K562 (cell line): ENCODE measurements around the gene OR4C6. TPM values are rescaled to one million over a fixed set of nuclear protein-coding genes. Genes with fewer than 3 reads are reported as not detected.

Experiments
- ATAC-seq: fragments of 200-7000 bp; cut with Tn5 transposase; 3 replicates; pipeline ENCODE4 v1.9.1; 2020; ENCODE audit warnings: moderate library complexity
- BruUV-seq: library from RNA; stranded (reverse); fragments of 400-500 nt; replicated peaks from 2 replicates; lab custom pipeline; 2021; lab: Mats Ljungman, UMichigan
- CTCF ChIA-PET: fragments of 300-600 bp; formaldehyde crosslinking; extraction: SDS; loops from one replicate; lab custom pipeline; 2021; ENCODE audit warnings: low intra/inter-chr PET ratio; lab: Yijun Ruan, JAX
- POLR2A ChIA-PET: fragments of 300-600, 350-650 bp; sonication (Branson Sonifier 250); formaldehyde crosslinking; extraction: SDS; loops from one replicate; lab custom pipeline; 2021; ENCODE audit warnings: antibody characterized with exemption, inconsistent platforms; lab: Yijun Ruan, JAX
- DNase-seq, 4 experiments: peaks; one replicate each; pipeline versions ENCODE4 v3.0.0 to v3.0.0-alpha.2; 2011 to 2018; ENCODE audit warnings: low spot score in 3 of 4, mixed read lengths in 3 of 4; ENCODE audit errors: extremely low read depth in 1 of 4
- FAIRE-seq: peaks from 2 replicates; lab custom pipeline; 2011; peaks lifted over from hg19 to GRCh38; lab: Jason Lieb, UNC
- H2AFZ ChIP-seq: 2 replicates; pipeline ENCODE4 v1.6.0; 2011; ENCODE audit warnings: low read depth, low read length, control low read depth, inconsistent platforms
- H3K27ac ChIP-seq: fragments of 200-600 bp; 3 replicates; pipeline ENCODE4 v1.8.0; 2011; ENCODE audit warnings: low read depth, mild to moderate bottlenecking, control low read depth, inconsistent platforms, low read length, moderate library complexity, mixed read lengths; ENCODE audit errors: extremely low read depth
- H3K27me3 ChIP-seq, 2 experiments: fragments of 300-600 bp in 1 of 2; 2 replicates in 1 of 2; 3 replicates in 1 of 2; pipeline versions ENCODE4 v1.6.0 to v1.8.0; 2011; ENCODE audit warnings: inconsistent platforms in 2 of 2, low read length in 2 of 2, mild to moderate bottlenecking in 1 of 2, mixed read lengths in 1 of 2, moderate library complexity in 1 of 2; ENCODE audit not compliant: control insufficient read depth in 2 of 2, insufficient read depth in 2 of 2
- H3K36me3 ChIP-seq: fragments of 300-600 bp; 3 replicates; pipeline ENCODE4 v1.8.0; 2011; ENCODE audit warnings: mild to moderate bottlenecking, low read length, inconsistent platforms; ENCODE audit not compliant: control insufficient read depth, insufficient read depth
- H3K4me1 ChIP-seq, 2 experiments: fragments of 200-600 bp in 1 of 2; replicated peaks in 1 of 2; 2 replicates in 1 of 2; 3 replicates in 1 of 2; pipeline versions ENCODE4 v1.5.1 to v1.8.0; 2011; ENCODE audit warnings: inconsistent platforms in 2 of 2, low read length in 2 of 2, mild to moderate bottlenecking in 1 of 2, mixed read lengths in 1 of 2, moderate library complexity in 1 of 2; ENCODE audit not compliant: control insufficient read depth in 2 of 2, insufficient read depth in 2 of 2
- H3K4me2 ChIP-seq: 2 replicates; pipeline ENCODE4 v1.6.1; 2011; ENCODE audit warnings: low read length, control low read depth, inconsistent platforms, mixed read lengths; ENCODE audit not compliant: insufficient read depth
- H3K4me3 ChIP-seq: fragments of 200-600 bp; sonication (generic), shearing (Covaris generic); 2 replicates; pipeline ENCODE4 v1.5.1; 2016; ENCODE audit warnings: control low read depth, inconsistent platforms
- H3K79me2 ChIP-seq: fragments of 200-600 bp; 3 replicates; pipeline ENCODE4 v1.8.0; 2011; ENCODE audit warnings: low read length, inconsistent platforms; ENCODE audit not compliant: control insufficient read depth, insufficient read depth
- H3K9ac ChIP-seq, 2 experiments: 2 replicates each; pipeline versions ENCODE4 v1.6.0 to v1.6.1; 2011; ENCODE audit warnings: low read depth in 2 of 2, low read length in 2 of 2, control low read depth in 1 of 2, inconsistent platforms in 1 of 2, mild to moderate bottlenecking in 1 of 2, mixed read lengths in 1 of 2; ENCODE audit not compliant: insufficient read depth in 1 of 2
- H3K9me1 ChIP-seq: one replicate; pipeline ENCODE4 v1.6.0; 2011; ENCODE audit warnings: inconsistent platforms, mild to moderate bottlenecking, low read length, moderate library complexity; ENCODE audit not compliant: control insufficient read depth, insufficient read depth
- H3K9me3 ChIP-seq: replicated peaks from 2 replicates; pipeline ENCODE4 v1.5.1; 2011; ENCODE audit warnings: low read depth, low read length, inconsistent platforms; ENCODE audit not compliant: control insufficient read depth, insufficient read depth
- H4K20me1 ChIP-seq: replicated peaks from 2 replicates; pipeline ENCODE4 v1.6.1; 2011; ENCODE audit warnings: low read length, inconsistent platforms, mixed read lengths; ENCODE audit not compliant: control insufficient read depth, insufficient read depth
- CBX3 ChIP-seq, 2 experiments: IDR thresholded peaks; 1 replicate in 1 of 2; 2 replicates in 1 of 2; pipeline ENCODE4 v1.6.1; 2012; ENCODE audit warnings: inconsistent platforms in 2 of 2, low read length in 2 of 2, borderline replicate concordance in 1 of 2, control low read depth in 1 of 2
- ETS2 ChIP-seq: IDR thresholded peaks from 2 replicates; pipeline ENCODE4 v1.6.1; 2016; ENCODE audit warnings: borderline replicate concordance, missing genetic modification characterization, mild to moderate bottlenecking, moderate library complexity, missing compliant biosample characterization; ENCODE audit not compliant: poor library complexity, severe bottlenecking
- FOXP1 ChIP-seq: sonication (generic); formaldehyde crosslinking; IDR thresholded peaks from 2 replicates; pipeline ENCODE4 v1.8.0; 2022; ENCODE audit warnings: mild to moderate bottlenecking, missing genetic modification reagents
- HNRNPH1 ChIP-seq: fragments of 200-400 bp; formaldehyde crosslinking; optimal IDR thresholded peaks from 2 replicates; pipeline ENCODE3; 2017; ENCODE audit warnings: low read depth, mild to moderate bottlenecking, low read length, moderate library complexity
- MCM5 ChIP-seq: fragments of 450-650 bp; IDR thresholded peaks from 2 replicates; pipeline ENCODE4 v1.6.1; 2016; ENCODE audit warnings: low read depth
- NCOR1 ChIP-seq: fragments of 450-650 bp; IDR thresholded peaks from 2 replicates; pipeline ENCODE4 v1.6.1; 2016; ENCODE audit warnings: mild to moderate bottlenecking, moderate library complexity
- NR2C1 ChIP-seq, 2 experiments: fragments of 450-650 bp; IDR thresholded peaks; 2 replicates each; pipeline ENCODE4 v1.6.1; 2017; ENCODE audit warnings: mild to moderate bottlenecking in 2 of 2, antibody characterized with exemption in 1 of 2, inconsistent platforms in 1 of 2, missing compliant biosample characterization in 1 of 2, missing genetic modification characterization in 1 of 2
- PURB ChIP-seq: sonication (generic); formaldehyde crosslinking; IDR thresholded peaks from 2 replicates; pipeline ENCODE4 v1.9.0; 2021; ENCODE audit warnings: low read depth, mild to moderate bottlenecking, missing genetic modification reagents
- SIX5 ChIP-seq, 2 experiments: IDR thresholded peaks; 2 replicates each; pipeline ENCODE4 v1.6.1; 2011; ENCODE audit warnings: low read length in 2 of 2, borderline replicate concordance in 1 of 2, low read depth in 1 of 2, mild to moderate bottlenecking in 1 of 2, moderate library complexity in 1 of 2; ENCODE audit not compliant: insufficient read depth in 1 of 2
- SMARCE1 ChIP-seq: fragments of 450-650 bp; IDR thresholded peaks from 2 replicates; pipeline ENCODE4 v1.7.1; 2016; ENCODE audit warnings: mild to moderate bottlenecking
- SNRNP70 ChIP-seq: fragments of 200-400 bp; formaldehyde crosslinking; optimal IDR thresholded peaks from 2 replicates; pipeline ENCODE3; 2017; ENCODE audit warnings: low read depth, low read length
- SPI1 ChIP-seq: IDR thresholded peaks from 2 replicates; pipeline ENCODE4 v1.6.1; 2011; ENCODE audit warnings: low read depth, low read length, control low read depth, borderline replicate concordance
- SRF ChIP-seq, 2 experiments: fragments of 250-450, 450-650 bp in 1 of 2; sonication (Bioruptor Pico) in 1 of 2; sonication (generic) in 1 of 2; formaldehyde crosslinking; IDR thresholded peaks; 2 replicates each; pipeline versions ENCODE4 v1.5.0 to v1.5.1; 2020 to 2022; ENCODE audit warnings: mild to moderate bottlenecking in 1 of 2, missing genetic modification reagents in 1 of 2
- ZNF133 ChIP-seq: fragments of 250-450 bp; sonication (Bioruptor Pico); IDR thresholded peaks from 2 replicates; pipeline ENCODE4 v1.4.0; 2020; ENCODE audit warnings: mild to moderate bottlenecking
- ZNF184 ChIP-seq: sonication (generic); formaldehyde crosslinking; IDR thresholded peaks from 2 replicates; pipeline ENCODE4 v1.5.0; 2020; ENCODE audit warnings: missing genetic modification reagents
- WGBS: fragments of 100-300 bp; shearing (Covaris generic); methylation state at CpG from one replicate; pipeline ENCODE4 v1.1.6; 2016; ENCODE audit warnings: low coverage, mixed read lengths; ENCODE audit not compliant: insufficient coverage; ENCODE audit errors: missing lambda C conversion rate; 5-methylcytosine and 5-hydroxymethylcytosine counted together
- in situ Hi-C: fragments of 300-500 bp; cut with MboI; formaldehyde crosslinking; loops from 4 replicates; pipeline ENCODE4 v1.15.0; 2018; ENCODE audit warnings: inconsistent platforms, mixed read lengths
- intact Hi-C: fragments of 100-400 bp; cut with micrococcal nuclease; formaldehyde crosslinking; loops from 2 replicates; pipeline ENCODE4 v1.14.2; 2022
- polyA plus RNA-seq, 8 experiments: library from polyadenylated mRNA; depleted of rRNA in 4 of 8; stranded (reverse) in 5 of 8; unstranded in 3 of 8; fragments of >200 nt; fragmentation: Nextera tagmentation in 2 of 8; fragmentation: Illumina TruSeq in 1 of 8; extraction: Ambion mirVana in 2 of 8; extraction: Trizol in 1 of 8; gene quantifications; 2 replicates each; pipeline versions ENCODE4 v1.2.1 to v1.2.3, GENCODE V29; 2011 to 2014; ENCODE audit warnings: inconsistent platforms in 1 of 8, missing spikeins in 1 of 8
- total RNA-seq, 7 experiments: library from RNA; depleted of rRNA in 6 of 7; stranded (reverse); fragments of >200 nt in 6 of 7; fragmentation: Illumina TruSeq in 2 of 7; extraction: Trizol in 2 of 7; gene quantifications; 2 replicates each; pipeline versions ENCODE4 v1.2.1 to v1.2.3, GENCODE V29; 2011 to 2021; ENCODE audit warnings: low replicate concordance in 1 of 7
- TF ChIP-seq, protein P1 (sequence below): fragments of 250-450 bp; sonication (Bioruptor Pico); IDR thresholded peaks from 2 replicates; pipeline ENCODE4 v1.4.0; 2020; ENCODE audit warnings: borderline replicate concordance
- TF ChIP-seq, protein P2 (sequence below): sonication (generic); formaldehyde crosslinking; IDR thresholded peaks from 2 replicates; pipeline ENCODE4 v1.8.0; 2022; ENCODE audit warnings: missing genetic modification reagents, mild to moderate bottlenecking, borderline replicate concordance

OR4C6 gene
- total and polyA plus RNA-seq, 9 of the 15 experiments (the other 6 are each of a cell fraction or from before 2014, with no cell fraction given), result not detected

DNA sequence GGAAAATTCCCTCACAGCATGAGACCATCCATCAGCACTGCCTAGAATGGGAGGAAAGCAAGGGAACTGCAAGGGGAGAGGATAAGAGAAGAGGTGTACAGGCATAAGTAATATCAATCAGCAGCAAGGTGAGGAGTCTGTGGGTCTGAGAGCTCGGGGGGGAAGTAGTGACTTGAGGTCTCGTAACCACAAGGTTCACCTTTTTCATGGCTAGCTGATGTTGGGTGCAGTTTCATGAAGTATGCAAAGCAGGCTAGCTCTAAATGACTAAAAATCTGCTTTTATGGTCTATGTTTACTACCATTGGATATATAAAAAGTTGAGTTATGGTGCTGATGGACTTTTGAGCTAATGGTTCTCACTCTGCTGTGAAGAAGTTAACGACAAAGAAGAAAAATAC lies 35.8 kb downstream of the OR4C6 start:
- H3K79me2 ChIP-seq, result no peaks in the 10 kb centered on the region
- H3K4me1 ChIP-seq, result no peaks in the 10 kb centered on the region
- no peak for TF ChIP-seq SIX5 (IDR thresholded peaks at IDR 0.05; ENCODE audit: borderline replicate concordance in 1 of 2, insufficient read depth in 1 of 2, low read depth in 1 of 2, low read length in 2 of 2)
- no peak for TF ChIP-seq FOXP1
- no peak for TF ChIP-seq NCOR1
- TF ChIP-seq HNRNPH1, result no peak
- no peak for TF ChIP-seq CBX3 (IDR thresholded peaks at IDR 0.05; ENCODE audit: borderline replicate concordance in 1 of 2, low read length in 2 of 2)
- TF ChIP-seq, protein P1, sequence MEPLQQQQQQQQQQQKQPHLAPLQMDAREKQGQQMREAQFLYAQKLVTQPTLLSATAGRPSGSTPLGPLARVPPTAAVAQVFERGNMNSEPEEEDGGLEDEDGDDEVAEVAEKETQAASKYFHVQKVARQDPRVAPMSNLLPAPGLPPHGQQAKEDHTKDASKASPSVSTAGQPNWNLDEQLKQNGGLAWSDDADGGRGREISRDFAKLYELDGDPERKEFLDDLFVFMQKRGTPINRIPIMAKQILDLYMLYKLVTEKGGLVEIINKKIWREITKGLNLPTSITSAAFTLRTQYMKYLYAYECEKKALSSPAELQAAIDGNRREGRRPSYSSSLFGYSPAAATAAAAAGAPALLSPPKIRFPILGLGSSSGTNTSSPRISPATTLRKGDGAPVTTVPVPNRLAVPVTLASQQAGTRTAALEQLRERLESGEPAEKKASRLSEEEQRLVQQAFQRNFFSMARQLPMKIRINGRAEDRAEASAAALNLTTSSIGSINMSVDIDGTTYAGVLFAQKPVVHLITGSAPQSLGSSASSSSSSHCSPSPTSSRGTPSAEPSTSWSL (CRISPR knock-in tag), result no peak
- TF ChIP-seq SNRNP70, result no peak
- TF ChIP-seq SPI1, result no peak
- no peak for TF ChIP-seq SMARCE1
- TF ChIP-seq ZNF133 (CRISPR knock-in tag), result no peak
- TF ChIP-seq PURB (CRISPR knock-in tag), result no peak
- no peak for TF ChIP-seq SRF (CRISPR knock-in tag; IDR thresholded peaks at IDR 0.05)
- TF ChIP-seq ZNF184 (CRISPR knock-in tag), result no peak
- TF ChIP-seq, protein P2, sequence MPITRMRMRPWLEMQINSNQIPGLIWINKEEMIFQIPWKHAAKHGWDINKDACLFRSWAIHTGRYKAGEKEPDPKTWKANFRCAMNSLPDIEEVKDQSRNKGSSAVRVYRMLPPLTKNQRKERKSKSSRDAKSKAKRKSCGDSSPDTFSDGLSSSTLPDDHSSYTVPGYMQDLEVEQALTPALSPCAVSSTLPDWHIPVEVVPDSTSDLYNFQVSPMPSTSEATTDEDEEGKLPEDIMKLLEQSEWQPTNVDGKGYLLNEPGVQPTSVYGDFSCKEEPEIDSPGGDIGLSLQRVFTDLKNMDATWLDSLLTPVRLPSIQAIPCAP (CRISPR knock-in tag), result no peak
- TF ChIP-seq ETS2 (tag), result no peak
- TF ChIP-seq NR2C1 (IDR thresholded peaks at IDR 0.05), result no peak
- no peak for TF ChIP-seq NR2C1 (tag; IDR thresholded peaks at IDR 0.05)
- no peak for TF ChIP-seq MCM5
- in situ Hi-C loops (no loop called here), intact Hi-C loops (no loop called here)
- no peak for ATAC-seq
- POLR2A ChIA-PET, result no interaction called here
- H3K27ac ChIP-seq, result no peak overlapping the region
- H3K27me3 ChIP-seq, result no peaks in the 10 kb centered on the region
- no peak overlapping the region for H3K4me2 ChIP-seq
- WGBS, result 2% methylated on average over 3 of the region's 3 CpGs
- no peak for DNase-seq
- CTCF ChIA-PET, result no interaction called here
- H3K9me3 ChIP-seq, result peaks cover 2% of the 10 kb centered on the region; the same call in 1 of the 2 replicates
- no peak overlapping the region for H3K9ac ChIP-seq
- no peak overlapping the region for H2AFZ ChIP-seq
- no peak overlapping the region for H3K4me3 ChIP-seq
- no TSS peak for BruUV-seq
- H3K9me1 ChIP-seq, result no peaks in the 10 kb centered on the region
- H4K20me1 ChIP-seq, result no peaks in the 10 kb centered on the region
- no peak for FAIRE-seq
- H3K36me3 ChIP-seq, result no peaks in the 10 kb centered on the region
